GM18951 (cell line): Measurements from ENCODE around the gene IFNE.
"Not testable (repeated sequence)": the region's sequence is repeated elsewhere in the genome, so short reads cannot be mapped to it uniquely, and the experiment has no call there.

Source experiments
- POLR2A ChIP-seq: IDR thresholded peaks from 4 replicates; pipeline ENCODE4 v1.6.1; 2011; ENCODE audit warnings: mild to moderate bottlenecking; ENCODE audit not compliant: insufficient read length, insufficient read depth; ENCODE audit errors: extremely low read depth
- in situ Hi-C: fragments of 300-500 bp; cut with MboI; formaldehyde crosslinking; loops from one replicate; pipeline ENCODE4 v1.12.0; 2022; ENCODE audit warnings: low sequenced_read_pairs, mixed read lengths, inconsistent platforms; ENCODE audit not compliant: unreplicated experiment

IFNE gene

DNA sequence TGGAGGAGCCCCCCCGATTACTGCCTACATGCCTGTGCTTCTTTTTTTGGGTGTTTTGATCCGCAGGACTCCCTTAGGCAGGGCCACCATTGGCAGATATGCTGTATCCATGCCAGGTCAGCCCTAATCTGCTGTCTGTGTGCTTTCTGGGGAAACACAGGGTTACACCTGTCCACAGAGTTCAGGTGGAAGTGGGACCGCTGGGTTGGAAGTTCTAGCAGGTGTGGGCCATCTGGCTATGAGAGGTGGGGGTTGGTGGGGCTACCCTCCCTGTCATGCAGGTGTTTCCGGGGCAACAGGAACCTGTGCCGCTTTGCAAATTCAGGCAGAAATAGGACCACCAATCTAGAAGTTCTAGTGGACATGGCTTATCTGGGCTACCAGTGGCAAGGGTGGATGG, 17.0 kb downstream of the IFNE start:
- in situ Hi-C loops: loop anchor here (25.0 kb wide), 1 partner anchor 322 kb away; no protein-coding TSS in a partner anchor
- TF ChIP-seq POLR2A: no peak

DNA sequence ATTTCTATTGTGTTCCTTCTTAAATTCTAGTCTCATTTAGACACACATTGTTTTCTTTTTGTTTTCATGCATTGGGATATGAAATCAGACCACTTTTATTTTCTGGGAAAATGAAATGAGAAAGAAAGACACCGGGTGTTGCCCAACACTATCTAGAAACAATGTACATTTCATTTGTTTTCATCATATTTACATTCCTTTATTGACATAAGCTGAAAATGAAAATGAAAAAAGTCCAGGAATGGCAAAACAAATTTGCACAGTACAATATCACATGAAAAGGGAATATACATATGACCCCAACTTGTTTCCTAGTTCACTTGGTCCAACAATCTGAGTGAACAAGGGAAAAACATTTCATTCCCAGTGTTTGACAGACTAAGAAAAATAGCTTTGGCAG, 20.7 kb downstream of the IFNE start:
- in situ Hi-C loops: loop anchor here (25.0 kb wide), 1 partner anchor 326 kb away; no protein-coding TSS in a partner anchor
- TF ChIP-seq POLR2A: no peak

DNA sequence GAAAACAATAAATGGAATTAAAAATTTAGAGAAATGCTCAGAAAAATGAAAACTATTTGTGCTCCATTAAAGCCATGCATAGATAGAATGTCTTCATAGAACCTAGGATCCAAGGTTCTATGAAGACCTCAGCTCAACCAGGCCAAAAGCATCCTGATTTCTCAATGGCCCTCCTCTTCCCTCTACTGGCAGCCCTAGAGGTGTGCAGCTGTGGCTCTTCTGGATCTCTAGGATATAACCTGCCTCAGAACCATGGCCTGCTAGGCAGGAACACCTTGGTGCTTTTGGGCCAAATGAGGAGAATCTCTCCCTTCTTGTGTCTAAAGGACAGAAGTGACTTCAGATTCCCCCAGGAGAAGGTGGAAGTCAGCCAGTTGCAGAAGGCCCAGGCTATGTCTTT, 26.8 kb downstream of the IFNE start:
- in situ Hi-C loops: loop anchor here (10.0 to 25.0 kb wide), 2 partner anchors 131 to 332 kb away; no protein-coding TSS in a partner anchor

DNA sequence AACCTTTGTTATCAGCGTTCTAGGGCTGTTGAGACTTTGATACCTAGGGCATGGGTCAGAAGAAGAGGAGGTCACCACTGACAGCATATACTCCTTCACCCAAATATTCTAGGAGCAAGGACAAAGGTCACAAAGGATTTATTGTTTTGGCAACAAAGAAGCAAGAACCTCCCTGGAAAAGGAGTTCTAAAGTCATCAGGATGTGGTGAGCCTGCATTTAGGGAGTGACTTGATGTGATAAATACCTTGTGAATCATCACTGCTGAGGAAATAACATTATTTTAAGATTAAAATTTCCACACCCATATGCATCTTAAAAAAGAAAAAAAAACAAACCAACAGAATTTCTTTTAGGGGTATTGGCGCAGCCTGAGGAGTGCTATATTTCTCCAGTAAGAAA, 28.0 kb downstream of the IFNE start:
- in situ Hi-C loops: loop anchor here (10.0 to 25.0 kb wide), 2 partner anchors 129 to 333 kb away; no protein-coding TSS in a partner anchor
- no peak for TF ChIP-seq POLR2A

More for the DNA sequence above, 26.8 kb downstream of the IFNE start:
- TF ChIP-seq POLR2A: no peak

DNA sequence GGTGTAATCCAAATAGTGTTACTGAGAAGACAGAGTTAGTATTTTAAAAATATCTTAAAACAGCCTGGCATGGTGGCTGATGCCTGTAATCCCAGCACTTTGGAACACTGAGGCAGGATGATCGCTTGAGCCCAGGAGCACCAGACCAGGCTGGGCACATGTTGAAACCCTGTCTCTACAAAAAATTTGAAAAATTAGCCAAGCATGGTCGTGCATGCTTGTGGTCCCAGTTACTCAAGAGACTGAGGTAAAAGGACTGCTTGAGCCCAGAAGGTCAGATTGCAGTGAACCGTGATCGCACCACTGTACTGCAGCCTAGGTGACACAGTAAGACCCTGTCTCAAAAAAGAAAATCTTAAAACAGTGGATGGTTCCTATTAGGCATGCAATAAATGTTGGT, 29.4 kb downstream of the IFNE start:
- in situ Hi-C loops: loop anchor here (10.0 to 25.0 kb wide), 2 partner anchors 128 to 335 kb away; no protein-coding TSS in a partner anchor
- no peak for TF ChIP-seq POLR2A

DNA sequence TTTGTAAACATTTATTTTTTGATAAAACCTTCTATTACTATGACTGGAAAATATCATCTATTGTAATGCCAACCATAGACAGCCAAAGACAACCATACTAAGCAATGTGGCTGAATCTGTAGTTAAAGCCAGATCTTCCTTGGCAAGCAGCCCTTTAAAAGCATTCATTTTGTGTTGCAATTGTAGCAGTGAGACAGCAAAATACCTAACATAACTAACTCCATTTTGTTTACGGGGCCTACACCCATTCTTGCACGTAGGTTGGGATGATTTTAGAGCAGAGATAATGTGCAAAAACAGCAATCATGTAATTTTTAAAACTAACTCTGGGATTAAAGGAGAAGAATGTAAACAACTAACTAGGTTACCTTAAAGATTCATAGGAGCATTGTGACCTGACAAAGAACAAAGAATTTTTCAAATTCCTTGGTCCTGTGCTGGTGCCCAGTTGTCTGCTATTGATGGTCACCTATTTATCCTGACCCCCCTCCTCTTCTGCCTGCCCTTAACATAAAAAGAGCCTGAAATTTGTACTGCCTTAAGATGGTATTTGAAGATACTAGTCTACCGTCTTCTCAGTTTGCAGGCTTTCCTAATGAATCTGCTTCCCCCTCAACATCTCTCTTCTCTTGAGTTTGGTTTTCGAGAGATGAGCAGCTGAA, 31.2 kb downstream of the IFNE start:
- in situ Hi-C loops: loop anchor here (10.0 to 25.0 kb wide), 2 partner anchors 126 to 336 kb away; no protein-coding TSS in a partner anchor
- no peak for TF ChIP-seq POLR2A

DNA sequence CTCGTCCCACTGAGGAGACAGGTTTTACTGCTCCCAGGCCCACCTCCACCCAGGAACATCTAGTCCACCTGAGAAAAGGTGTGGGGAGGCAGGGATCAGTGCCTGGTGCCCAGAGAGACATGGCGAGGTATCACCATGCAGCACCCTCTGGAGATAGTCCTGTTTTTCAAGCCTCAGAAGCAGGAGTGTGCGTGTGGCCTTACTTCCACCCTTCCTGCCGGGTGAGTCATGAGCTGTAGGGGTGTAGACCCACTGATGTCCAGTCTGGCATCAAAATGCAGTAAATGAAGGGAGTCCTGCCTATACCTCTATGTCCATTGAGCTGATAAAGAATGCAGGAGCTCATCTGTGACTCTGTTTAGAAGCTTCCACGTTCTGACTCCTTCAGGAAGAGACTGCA, 32.8 kb downstream of the IFNE start:
- in situ Hi-C loops: not testable (repeated sequence)

DNA sequence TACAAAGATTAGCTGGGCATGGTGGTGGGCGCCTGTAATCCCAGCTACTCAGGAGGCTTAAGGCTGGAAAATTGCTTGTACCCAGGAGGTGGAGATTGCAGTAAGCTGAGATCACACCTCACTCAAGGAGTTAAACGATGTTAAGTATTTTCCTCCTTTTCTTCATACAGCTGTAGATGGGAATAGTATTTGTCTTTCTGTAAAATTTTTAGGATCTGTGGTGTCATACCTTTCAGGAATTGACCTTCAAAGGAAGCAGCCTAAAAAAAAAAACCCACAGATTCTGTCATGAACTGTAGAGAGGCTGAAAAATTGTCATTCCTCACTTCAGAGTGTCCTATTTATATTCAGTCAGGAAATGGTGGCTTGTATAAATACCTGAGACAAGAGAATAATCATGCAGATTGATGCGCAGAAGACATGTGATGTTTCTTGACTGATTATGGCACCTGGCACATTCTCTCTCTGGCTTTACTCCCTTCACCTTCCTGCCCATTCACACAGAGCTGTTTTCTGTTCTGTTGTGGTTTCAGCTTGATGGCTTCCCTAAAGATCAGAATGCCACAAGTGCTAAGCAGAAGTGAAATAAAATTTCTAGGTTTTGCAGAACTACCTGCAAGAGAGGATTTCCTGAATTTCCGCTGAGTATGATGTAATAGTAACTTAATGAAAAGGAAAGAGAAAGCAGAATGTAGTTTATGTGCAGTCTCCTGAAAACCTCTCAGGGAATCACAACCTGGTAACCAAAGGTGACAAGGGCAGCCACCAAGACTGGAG, 38.1 kb downstream of the IFNE start:
- in situ Hi-C loops: no loop called here
- TF ChIP-seq POLR2A: no peak

DNA sequence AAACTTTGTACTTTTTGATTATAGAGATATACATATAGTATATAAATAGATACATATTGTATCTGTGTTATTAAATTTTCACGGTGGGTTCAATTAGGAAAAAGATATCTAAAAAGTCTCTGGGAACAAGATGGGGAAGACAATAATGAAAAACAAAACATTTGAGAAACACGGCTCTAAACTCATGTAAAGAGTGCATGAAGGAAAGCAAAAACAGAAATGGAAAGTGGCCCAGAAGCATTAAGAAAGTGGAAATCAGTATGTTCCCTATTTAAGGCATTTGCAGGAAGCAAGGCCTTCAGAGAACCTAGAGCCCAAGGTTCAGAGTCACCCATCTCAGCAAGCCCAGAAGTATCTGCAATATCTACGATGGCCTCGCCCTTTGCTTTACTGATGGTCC, 42.0 kb downstream of the IFNE start, which contains the start of gene IFNA1:
TSS of gene IFNA1 (plus strand) at position 301 of the 400 bp plus-strand sequence. CDS start at position 370, 69 bp downstream.
- TF ChIP-seq POLR2A: no peak
- in situ Hi-C loops: no loop called here

DNA sequence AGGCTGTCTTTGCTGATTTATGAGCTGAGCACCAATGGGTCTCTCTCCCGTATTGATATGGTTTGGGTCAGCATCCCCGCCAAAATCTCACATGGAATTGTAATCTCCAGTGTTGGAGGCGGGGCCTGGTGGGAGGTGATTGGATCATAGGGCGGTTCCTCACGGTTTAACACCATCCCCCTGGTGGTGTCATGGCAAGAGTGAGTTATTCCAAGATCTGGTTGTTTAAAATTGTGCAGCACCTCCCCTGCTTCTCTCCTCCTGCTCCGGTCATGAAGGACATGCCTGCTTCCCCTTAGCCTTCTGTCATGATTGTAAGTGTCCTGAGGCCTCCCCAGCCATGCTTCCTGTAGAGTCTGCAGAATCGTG, 47.1 kb downstream of the IFNE start:
- in situ Hi-C loops: not testable (repeated sequence)

DNA sequence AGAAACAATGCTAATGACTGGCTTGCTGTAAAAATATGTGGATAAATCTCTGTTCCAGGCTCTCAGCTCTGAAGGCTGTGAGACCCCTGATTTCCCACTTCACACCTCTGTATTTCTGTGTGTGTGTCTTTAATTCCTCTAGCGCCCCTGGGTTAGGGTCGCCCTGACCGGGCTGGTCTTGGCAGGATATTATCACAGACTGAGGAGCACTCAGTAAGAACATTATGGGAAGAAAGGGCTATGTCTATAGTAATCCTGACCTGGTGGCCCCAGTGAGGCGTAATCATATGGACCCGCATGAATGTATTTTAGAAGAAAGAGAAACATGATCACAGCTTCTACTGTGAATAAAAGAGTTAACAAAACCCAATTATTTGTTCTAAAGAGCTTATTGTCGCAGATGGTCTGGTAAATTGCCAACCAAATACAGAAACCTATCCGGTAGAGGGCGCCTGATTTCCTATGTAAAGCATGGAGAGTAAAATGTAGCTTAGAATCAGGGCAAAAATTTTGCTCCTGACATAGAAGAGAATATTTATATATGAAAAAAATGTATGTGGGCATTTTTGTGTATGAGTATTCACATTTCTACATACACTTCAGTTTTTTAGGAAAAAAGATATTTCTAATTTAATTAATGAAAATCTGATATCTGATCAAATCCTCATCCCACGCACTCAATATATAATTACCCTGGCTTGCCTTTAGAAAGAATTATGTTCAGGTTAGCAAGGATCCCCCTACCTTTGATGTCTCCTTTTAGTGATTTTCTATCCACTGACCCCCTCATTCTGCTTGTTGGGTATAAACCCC, 47.7 kb downstream of the IFNE start:
- in situ Hi-C loops: no loop called here
- TF ChIP-seq POLR2A: no peak

DNA sequence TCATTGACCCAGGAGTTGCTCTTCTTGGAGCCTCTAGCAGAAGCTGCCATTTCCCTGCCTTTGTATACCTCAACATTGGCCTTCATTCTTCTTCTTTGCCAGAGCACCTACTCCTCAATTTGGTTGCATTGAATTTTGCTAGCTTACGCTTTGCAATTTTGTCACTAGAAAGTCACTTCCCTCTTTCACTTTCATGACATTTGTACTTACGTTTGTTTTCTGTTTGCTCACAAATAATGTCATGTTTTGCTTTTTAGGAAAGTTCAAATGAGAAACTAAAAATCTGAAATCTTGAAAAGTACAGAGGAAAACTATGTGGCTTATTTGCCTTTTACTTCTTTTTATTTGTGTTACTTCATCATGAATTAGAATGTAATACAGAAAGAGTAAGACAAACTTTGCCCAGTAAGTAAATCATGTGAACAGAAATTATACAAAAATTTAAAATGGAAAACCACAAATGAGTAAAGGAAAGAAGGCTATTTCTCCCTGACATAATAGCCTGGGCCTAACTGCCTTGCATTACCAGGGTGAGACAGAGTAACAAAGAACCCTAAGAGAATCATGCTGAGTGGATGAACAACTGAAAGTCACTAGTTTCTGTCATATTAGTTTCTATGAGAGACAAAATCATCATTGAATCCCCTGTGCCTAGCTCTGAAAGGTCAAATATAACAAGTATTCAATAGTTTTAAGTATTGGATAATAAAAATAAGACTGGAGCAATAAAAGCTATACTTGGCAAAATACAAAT, 49.3 kb downstream of the IFNE start:
- in situ Hi-C loops: no loop called here
- TF ChIP-seq POLR2A: no peak
